ENCODE measurements around the gene AHCYL1.

DNA sequence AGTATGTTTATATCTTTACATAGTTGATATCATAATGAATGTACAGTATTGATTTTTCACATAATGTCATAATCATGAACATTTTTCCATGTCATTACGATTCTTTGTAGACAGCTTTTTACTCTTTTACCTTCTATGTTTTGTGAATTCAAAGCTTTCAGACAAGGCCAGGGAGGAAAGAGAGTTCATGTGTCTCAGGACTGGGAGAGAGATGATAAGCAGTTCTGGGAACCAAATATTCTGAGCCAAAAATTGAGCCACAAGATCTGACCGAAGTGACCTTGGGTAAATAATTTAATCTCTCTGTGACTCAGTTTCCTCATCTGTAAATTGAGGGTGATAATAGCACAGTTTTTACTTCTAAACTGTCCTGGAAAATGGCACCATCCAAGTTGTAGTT, 42.1 kb upstream of the AHCYL1 start:
- TF ChIP-seq, protein P1, sequence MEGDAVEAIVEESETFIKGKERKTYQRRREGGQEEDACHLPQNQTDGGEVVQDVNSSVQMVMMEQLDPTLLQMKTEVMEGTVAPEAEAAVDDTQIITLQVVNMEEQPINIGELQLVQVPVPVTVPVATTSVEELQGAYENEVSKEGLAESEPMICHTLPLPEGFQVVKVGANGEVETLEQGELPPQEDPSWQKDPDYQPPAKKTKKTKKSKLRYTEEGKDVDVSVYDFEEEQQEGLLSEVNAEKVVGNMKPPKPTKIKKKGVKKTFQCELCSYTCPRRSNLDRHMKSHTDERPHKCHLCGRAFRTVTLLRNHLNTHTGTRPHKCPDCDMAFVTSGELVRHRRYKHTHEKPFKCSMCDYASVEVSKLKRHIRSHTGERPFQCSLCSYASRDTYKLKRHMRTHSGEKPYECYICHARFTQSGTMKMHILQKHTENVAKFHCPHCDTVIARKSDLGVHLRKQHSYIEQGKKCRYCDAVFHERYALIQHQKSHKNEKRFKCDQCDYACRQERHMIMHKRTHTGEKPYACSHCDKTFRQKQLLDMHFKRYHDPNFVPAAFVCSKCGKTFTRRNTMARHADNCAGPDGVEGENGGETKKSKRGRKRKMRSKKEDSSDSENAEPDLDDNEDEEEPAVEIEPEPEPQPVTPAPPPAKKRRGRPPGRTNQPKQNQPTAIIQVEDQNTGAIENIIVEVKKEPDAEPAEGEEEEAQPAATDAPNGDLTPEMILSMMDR (IDR thresholded peaks at IDR 0.05): no peak
- no peak for TF ChIP-seq EP300 (IDR thresholded peaks at IDR 0.05)

Measured in stomach (tissue), 4 donors.